GM21390 (cell line): Measurements from ENCODE around the gene KLHL11.
A peak's percentile ranks its signal among the peaks of the same experiment; 100 is the strongest.

Source experiments
- ATAC-seq: cut with Tn5 transposase; IDR thresholded peaks from one replicate; pipeline ENCODE4 v1.9.1; 2021; ENCODE audit not compliant: unreplicated experiment

KLHL11 gene, protein sequence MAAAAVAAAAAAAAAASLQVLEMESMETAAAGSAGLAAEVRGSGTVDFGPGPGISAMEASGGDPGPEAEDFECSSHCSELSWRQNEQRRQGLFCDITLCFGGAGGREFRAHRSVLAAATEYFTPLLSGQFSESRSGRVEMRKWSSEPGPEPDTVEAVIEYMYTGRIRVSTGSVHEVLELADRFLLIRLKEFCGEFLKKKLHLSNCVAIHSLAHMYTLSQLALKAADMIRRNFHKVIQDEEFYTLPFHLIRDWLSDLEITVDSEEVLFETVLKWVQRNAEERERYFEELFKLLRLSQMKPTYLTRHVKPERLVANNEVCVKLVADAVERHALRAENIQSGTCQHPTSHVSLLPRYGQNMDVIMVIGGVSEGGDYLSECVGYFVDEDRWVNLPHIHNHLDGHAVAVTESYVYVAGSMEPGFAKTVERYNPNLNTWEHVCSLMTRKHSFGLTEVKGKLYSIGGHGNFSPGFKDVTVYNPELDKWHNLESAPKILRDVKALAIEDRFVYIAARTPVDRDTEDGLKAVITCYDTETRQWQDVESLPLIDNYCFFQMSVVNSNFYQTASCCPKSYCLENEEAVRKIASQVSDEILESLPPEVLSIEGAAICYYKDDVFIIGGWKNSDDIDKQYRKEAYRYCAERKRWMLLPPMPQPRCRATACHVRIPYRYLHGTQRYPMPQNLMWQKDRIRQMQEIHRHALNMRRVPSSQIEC

GRCh38 chr17:41864836-41865595 is at the start of gene KLHL11:
KLHL11 (minus strand) TSS chr17:41865423; CDS start chr17:41865370, 53 bp downstream.
- ATAC-seq: peak; percentile 76

- ATAC-seq: no peak
These were observed 49.8 kb upstream of the KLHL11 start for GRCh38 chr17:41915020-41915419.

DNA sequence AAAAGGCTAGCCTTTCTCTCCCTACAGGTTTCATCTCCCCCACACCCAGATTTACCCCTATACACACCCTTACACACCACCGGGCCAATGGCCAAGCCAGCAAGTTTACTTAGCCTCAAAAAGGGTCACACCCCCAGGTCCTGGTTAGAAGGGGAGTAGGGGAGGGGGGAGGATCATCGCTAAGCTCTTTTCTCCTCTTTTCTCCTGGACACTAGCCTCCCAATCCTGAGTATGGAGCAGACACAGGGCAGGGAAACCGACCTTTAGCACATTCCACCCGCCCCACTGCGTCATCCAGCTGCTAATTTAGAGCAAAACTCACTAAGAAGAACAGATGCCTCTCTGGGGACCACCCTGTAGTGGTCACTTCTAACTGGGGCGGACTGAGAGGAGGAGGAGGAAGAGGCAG is 49.1 kb upstream of the KLHL11 start:
- ATAC-seq: no peak

DNA sequence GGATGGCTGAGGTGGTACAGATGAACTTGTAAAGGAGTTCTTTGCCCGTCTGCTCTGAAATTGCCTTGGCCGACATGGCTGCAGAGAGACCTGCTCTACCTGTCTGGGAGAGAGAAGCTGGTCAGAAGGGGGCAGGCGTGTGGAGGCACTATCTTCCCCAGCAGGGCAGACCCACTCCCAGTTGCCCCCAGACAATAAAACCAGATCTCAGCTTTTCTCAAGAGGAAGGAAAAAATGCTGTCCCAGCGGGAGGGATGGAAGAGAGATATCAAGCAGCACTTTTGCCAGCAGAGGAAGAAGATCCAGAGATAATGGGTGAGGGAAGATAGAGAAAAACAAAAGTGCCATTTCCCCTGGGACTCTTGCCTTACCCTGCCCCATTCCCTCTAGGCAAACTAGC is 48.6 kb upstream of the KLHL11 start:
- no peak for ATAC-seq

GRCh38 chr17:41912925-41913324 is 47.7 kb upstream of the KLHL11 start:
- ATAC-seq: no peak

DNA sequence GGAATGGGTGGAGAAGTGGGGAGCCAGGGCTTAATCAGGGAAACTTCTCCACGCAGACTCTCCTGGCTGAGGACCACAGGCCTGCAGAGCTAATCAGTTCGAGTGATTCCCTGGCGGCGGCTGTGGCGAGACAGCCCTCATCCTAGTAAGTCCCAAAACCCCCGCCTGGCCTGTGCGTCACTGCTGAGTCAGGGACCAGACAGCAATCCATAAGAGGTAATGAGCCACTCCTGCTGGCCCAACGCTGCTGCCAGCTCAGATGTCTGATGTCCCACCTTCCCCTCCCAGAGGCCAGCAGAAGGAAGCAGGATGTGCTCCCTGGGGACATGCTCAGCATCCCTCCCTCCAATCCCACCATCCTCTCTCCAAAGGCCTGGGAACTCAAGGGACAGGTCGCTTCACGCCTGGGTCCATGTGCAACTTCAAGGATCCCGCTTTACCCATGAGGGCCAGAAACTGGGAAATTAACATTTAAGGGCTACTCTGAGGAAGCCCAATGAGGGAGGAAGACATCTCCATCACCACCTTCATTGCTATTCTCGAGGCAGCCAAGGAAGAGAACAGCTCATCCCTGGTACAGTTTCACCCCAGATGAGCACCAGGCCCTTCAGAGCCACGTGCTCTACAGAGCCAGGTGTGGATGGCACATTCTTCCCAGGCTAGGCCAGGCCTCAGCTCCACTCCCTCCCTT is 45.6 kb upstream of the KLHL11 start:
- ATAC-seq: no peak

GRCh38 chr17:41909088-41909487 is 43.9 kb upstream of the KLHL11 start:
- no peak for ATAC-seq

DNA sequence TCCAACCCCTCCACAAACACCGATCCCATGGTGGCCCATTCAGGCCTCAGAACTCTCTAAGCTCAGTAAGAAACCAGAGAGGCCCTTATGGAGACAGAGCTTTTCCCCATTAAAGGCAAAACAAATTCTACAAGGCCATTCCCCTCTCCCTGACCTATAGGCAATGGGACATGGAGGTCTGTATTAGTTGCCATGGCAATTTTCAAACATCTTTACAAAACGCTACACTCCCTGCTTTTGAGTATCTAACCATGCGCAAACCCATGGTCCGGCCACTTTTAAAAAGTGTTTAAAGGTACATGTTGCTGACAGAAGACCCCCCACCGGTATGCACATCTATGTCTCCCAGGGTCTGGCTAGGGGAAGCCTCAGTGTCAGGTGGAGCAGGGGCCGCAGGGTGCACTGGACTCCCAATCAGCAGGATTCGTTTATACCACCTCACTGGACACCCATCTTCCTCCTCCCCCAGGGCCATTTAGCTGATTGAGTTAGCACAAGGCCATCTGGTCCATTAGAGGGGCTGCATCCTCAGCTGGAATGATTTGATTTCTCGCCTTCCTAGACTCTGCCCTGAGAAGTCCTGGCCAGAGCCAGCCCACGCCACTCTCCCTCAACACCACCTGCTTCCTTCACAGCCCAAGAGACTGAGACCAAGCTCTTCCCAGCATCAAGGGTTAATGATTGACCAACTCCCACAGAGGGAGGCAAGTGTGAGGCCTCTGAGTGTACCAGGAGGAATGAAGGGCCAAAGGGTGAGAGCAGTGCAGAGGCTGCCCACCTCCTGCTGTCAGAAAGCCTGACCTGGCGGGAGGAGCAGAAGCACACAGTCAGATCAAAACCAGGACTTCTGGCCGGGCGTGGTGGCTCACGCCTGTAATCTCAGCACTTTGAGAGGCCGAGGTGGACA is 42.7 kb upstream of the KLHL11 start:
- no peak for ATAC-seq

DNA sequence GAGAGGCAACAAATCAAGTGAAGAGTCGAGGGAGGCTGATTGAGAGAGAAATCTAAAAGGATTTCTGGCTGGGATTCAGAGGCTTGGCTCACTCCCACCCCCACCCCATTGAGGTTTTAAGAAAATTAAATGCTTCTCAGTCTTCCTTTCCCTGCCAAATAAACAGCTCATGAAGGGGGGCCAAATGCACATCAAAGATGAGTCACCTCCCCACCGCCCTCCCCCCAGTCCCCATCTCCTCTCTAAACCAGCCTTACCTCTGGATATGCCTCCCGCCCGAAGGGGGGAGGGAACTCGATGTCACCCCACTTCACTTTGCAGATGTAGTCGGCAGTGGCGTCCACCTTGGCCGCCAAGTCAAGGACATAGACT is 41.9 kb upstream of the KLHL11 start:
- no peak for ATAC-seq

- ATAC-seq: no peak
These were observed 41.4 kb upstream of the KLHL11 start for GRCh38 chr17:41906465-41907184.

DNA sequence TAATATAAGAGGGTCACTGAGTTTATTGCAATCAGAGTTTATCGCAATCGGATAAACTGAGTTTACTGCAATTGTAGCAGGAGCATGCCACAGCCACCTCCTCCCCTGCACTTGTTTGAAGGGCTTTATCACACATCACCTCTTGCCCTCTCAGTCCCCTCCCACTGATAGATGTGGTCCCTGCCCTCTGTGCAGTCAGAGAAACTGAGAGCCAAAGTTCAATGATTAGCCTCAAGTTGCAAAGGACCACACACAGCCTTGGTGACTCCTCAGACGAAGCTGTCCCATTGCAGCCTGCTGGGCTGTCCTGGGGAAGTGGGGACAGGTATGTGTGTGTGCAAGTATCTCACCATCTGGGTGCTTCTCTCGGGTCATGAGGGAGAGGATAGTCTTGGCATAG is 39.9 kb upstream of the KLHL11 start:
- ATAC-seq: no peak

GRCh38 chr17:41904242-41904841 is 39.1 kb upstream of the KLHL11 start:
- ATAC-seq: no peak

GRCh38 chr17:41901646-41902045 is 36.4 kb upstream of the KLHL11 start:
- ATAC-seq: no peak

GRCh38 chr17:41896726-41897125 is 31.5 kb upstream of the KLHL11 start:
- ATAC-seq: no peak

- ATAC-seq: no peak
These were observed 30.4 kb upstream of the KLHL11 start for GRCh38 chr17:41895617-41896016.

- ATAC-seq: no peak
These were observed 29.6 kb upstream of the KLHL11 start for GRCh38 chr17:41894791-41895331.

DNA sequence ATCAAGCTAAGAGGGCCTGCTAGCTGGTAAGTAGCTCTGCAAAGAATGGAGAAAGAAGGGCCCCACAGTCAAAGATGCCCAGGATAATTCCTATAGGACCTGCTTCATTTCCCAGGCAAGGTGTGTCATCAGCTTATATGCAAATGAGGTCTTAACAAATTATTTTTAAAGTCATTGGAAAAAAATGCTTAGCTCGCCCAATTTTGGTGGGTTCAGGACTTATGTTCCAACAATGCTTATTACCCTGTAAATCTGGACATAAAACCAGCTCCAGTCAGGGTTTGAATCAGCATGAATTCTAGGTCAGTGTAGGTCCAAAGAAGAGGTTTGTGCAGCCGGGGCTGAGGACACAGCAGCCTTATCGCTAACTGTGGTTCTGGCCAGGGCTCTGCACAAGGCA is 28.2 kb upstream of the KLHL11 start:
- ATAC-seq: no peak

DNA sequence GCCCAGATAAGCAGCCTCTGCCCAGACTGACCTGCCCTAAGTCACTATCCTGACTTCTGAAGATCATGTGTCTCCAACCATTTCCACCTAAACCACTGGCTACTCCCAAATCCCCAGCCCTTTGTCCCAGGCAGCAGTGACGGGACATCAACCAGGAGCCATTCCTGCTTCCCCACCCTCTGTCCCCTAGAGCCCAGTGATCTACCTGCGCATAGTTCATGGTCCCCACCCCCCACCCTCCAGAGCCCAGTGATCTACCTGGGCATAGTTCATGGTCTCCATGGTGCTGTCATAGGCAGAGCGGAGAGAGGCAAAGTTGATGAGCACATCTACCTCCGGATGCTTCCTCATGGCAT is 26.8 kb upstream of the KLHL11 start:
- no peak for ATAC-seq
